Naive thymus-derived CD4-positive, alpha-beta T cell (primary cell): Measurements from ENCODE around the gene SLC8B1. TPM values are rescaled to one million over a fixed set of nuclear protein-coding genes. Genes with fewer than 3 reads are reported as not detected.

Experiments
- ATAC-seq: fragments of 150-1000 bp; cut with Tn5 transposase; 2 replicates; pipeline ENCODE4 v1.10.0; 2021; ENCODE audit warnings: mild to moderate bottlenecking, moderate library complexity
- CTCF ChIA-PET: fragments of 350-600 bp; sonication (Branson Sonifier 250); formaldehyde crosslinking; loops from one replicate; lab custom pipeline; 2021; ENCODE audit warnings: antibody characterized with exemption; lab: Charles Lee
- POLR2A ChIA-PET: fragments of 350-600 bp; sonication (Branson Sonifier 250); formaldehyde crosslinking; loops from one replicate; lab custom pipeline; 2021; ENCODE audit warnings: antibody characterized with exemption, inconsistent platforms; lab: Charles Lee
- DNase-seq, 9 donors: peaks; one replicate each; pipeline versions ENCODE4 v3.0.0 to v3.0.0-alpha.2; 2020 to 2022; ENCODE audit warnings: mixed read lengths in 1 of 9
- H3K27ac ChIP-seq: one replicate; pipeline ENCODE4 v1.7.0; 2013; ENCODE audit warnings: mild to moderate bottlenecking, low read depth, low read length, moderate library complexity
- H3K27me3 ChIP-seq, 2 donors: one replicate each; pipeline ENCODE4 v1.7.0; 2013; ENCODE audit warnings: low read length in 2 of 2, mild to moderate bottlenecking in 2 of 2, moderate library complexity in 2 of 2; ENCODE audit not compliant: control insufficient read depth in 2 of 2, insufficient read depth in 2 of 2
- H3K36me3 ChIP-seq, 3 experiments: 1 replicate in 2 of 3; 2 replicates in 1 of 3; pipeline ENCODE4 v1.7.0; 2013; ENCODE audit warnings: low read length in 3 of 3, mild to moderate bottlenecking in 3 of 3, moderate library complexity in 1 of 3; ENCODE audit not compliant: insufficient read depth in 3 of 3, control insufficient read depth in 2 of 3
- H3K4me1 ChIP-seq, 2 donors: one replicate each; pipeline ENCODE4 v1.7.0; 2013; ENCODE audit warnings: low read length in 2 of 2, mild to moderate bottlenecking in 2 of 2, moderate library complexity in 1 of 2; ENCODE audit not compliant: control insufficient read depth in 2 of 2, insufficient read depth in 2 of 2
- H3K4me3 ChIP-seq: 2 replicates; pipeline ENCODE4 v1.7.0; 2013; ENCODE audit warnings: mild to moderate bottlenecking, low read length
- H3K9me3 ChIP-seq, 3 experiments: 1 replicate in 2 of 3; 2 replicates in 1 of 3; pipeline ENCODE4 v1.7.0; 2013; ENCODE audit warnings: low read length in 3 of 3; ENCODE audit not compliant: control insufficient read depth in 2 of 3
- H3K27ac Mint-ChIP-seq, 9 donors: one replicate each; pipeline ENCODE4 v1.8.0; 2020 to 2022; ENCODE audit warnings: mixed read lengths in 9 of 9, mild to moderate bottlenecking in 8 of 9, moderate library complexity in 5 of 9, inconsistent platforms in 2 of 9
- H3K27me3 Mint-ChIP-seq, 5 donors: one replicate each; pipeline ENCODE4 v1.8.0; 2021 to 2022; ENCODE audit warnings: mixed read lengths in 5 of 5, mild to moderate bottlenecking in 1 of 5
- H3K36me3 Mint-ChIP-seq, 5 donors: one replicate each; pipeline ENCODE4 v1.8.0; 2020 to 2022; ENCODE audit warnings: mixed read lengths in 5 of 5, mild to moderate bottlenecking in 3 of 5, inconsistent platforms in 1 of 5
- H3K4me1 Mint-ChIP-seq, 7 donors: one replicate each; pipeline ENCODE4 v1.8.0; 2020 to 2022; ENCODE audit warnings: mixed read lengths in 7 of 7, mild to moderate bottlenecking in 3 of 7, inconsistent platforms in 1 of 7
- H3K4me3 Mint-ChIP-seq, 10 donors: one replicate each; pipeline ENCODE4 v1.8.0; 2020 to 2022; ENCODE audit warnings: mild to moderate bottlenecking in 10 of 10, mixed read lengths in 10 of 10, moderate library complexity in 6 of 10, inconsistent platforms in 2 of 10
- H3K9me3 Mint-ChIP-seq, 11 donors: one replicate each; pipeline ENCODE4 v1.8.0; 2020 to 2022; ENCODE audit warnings: mixed read lengths in 11 of 11, mild to moderate bottlenecking in 4 of 11, inconsistent platforms in 1 of 11, moderate library complexity in 1 of 11
- intact Hi-C, 2 donors: fragments of 100-400 bp; cut with micrococcal nuclease; formaldehyde crosslinking; loops; one replicate each; pipeline ENCODE4 v1.15.1; 2023
- polyA plus RNA-seq, 2 donors: library from polyadenylated mRNA; unstranded; fragments of 300-500 nt; fragmentation: Illumina TruSeq; gene quantifications; one replicate each; pipeline ENCODE4 v1.2.3, GENCODE V29; 2021
- total RNA-seq, 6 experiments: library from RNA in 5 of 6; stranded (reverse) in 5 of 6; gene quantifications; 1 replicate in 5 of 6; 2 replicates in 1 of 6; pipeline ENCODE4 v1.2.3 and lab custom pipeline; 2021 to 2026

The SLC8B1 gene
- total and polyA plus RNA-seq, 7 experiments from 2014 or later: 40.9 to 169 (median 140) TPM

DNA sequence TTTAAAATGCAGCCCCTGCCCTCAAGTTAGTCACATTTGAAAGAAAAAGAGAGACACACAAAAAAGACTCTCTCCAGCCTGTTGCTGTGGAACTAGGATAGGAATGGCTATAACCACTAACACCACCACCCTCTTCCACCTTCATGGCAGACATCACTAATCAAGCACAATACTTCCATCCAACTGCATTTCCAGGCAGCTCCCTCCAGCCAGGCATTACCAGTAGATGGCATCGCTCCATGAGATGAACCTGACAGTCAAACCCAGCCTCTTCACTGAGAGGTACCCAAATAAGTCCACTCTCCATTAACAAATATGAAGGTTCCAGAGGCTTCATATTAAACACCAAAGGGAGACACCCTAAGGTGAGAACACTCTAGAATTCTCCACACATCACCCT, 24.4 kb downstream of the SLC8B1 start:
- Histone ChIP-seq H3K27ac (no peak overlapping the region), H3K9me3 (no peaks in the 10 kb centered on the region), H3K4me1 (no peaks in the 10 kb centered on the region), H3K4me3 (no peak overlapping the region), H3K36me3 (peaks cover 0 to 89% (median 14%) of the 10 kb centered on the region in 3 experiments), H3K27me3 (no peaks in the 10 kb centered on the region)
- DNase-seq (no peak), ATAC-seq (no peak)
- no peaks in the 10 kb centered on the region for H3K27me3 Mint-ChIP-seq
- peak overlapping the region in 3 of 9 donors; percentile 36 to 59 (median 43) for H3K27ac Mint-ChIP-seq
- peaks cover 7 to 50% (median 27%) of the 10 kb centered on the region in 5 donors for H3K36me3 Mint-ChIP-seq
- intact Hi-C loops: loop anchor here (5.0 kb wide), 2 partner anchors 113 to 602 kb away; no protein-coding TSS in a partner anchor
- peaks cover 0 to 2% (median 0%) of the 10 kb centered on the region in 11 donors for H3K9me3 Mint-ChIP-seq
- ChIA-PET CTCF (interaction anchor here (1.6 kb wide), 1 partner anchor 115 kb away, joined by 4 read pairs; no protein-coding TSS in a partner anchor), POLR2A (interaction anchor here (0.9 kb wide), 1 partner anchor 22 kb away, joined by 3 read pairs; no protein-coding TSS in a partner anchor)
- peaks cover 0 to 4% (median 0%) of the 10 kb centered on the region in 7 donors for H3K4me1 Mint-ChIP-seq
- H3K4me3 Mint-ChIP-seq: no peak overlapping the region

DNA sequence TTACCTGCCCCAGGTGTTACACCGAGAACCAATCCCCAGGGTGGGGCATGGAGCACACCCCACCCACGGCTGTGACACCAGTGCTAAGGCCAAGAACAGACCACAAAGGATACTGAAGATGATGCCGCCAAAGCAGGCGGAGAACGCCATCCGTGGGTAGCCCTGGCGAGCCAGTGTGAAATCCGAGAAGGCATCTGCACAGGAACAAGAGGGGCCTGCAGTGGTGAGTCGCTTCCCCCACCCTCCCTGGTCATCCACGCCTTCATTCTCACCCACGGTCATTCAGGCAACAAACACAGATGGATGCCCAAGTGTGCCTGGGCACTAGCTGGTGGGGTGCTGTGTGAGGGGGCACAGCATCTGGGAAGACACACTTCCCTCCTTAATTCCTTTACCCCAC, 28.5 kb downstream of the SLC8B1 start:
- DNase-seq (no peak), ATAC-seq (no peak)
- H3K4me1 ChIP-seq: peaks cover 0 to 14% of the 10 kb centered on the region in 2 donors
- H3K4me3 ChIP-seq: no peak overlapping the region
- H3K9me3 ChIP-seq: no peaks in the 10 kb centered on the region
- peaks cover 0 to 76% (median 6%) of the 10 kb centered on the region in 3 experiments for H3K36me3 ChIP-seq
- no peaks in the 10 kb centered on the region for H3K27me3 Mint-ChIP-seq
- peak overlapping the region in 2 of 9 donors; percentile 56 to 65 for H3K27ac Mint-ChIP-seq
- CTCF ChIA-PET: no interaction called here
- H3K4me3 Mint-ChIP-seq: no peak overlapping the region
- peaks cover 10 to 24% (median 19%) of the 10 kb centered on the region in 7 donors for H3K4me1 Mint-ChIP-seq
- peaks cover 0 to 2% (median 0%) of the 10 kb centered on the region in 11 donors for H3K9me3 Mint-ChIP-seq
- no peaks in the 10 kb centered on the region for H3K27me3 ChIP-seq
- intact Hi-C loops: no loop called here
- POLR2A ChIA-PET: interaction anchor here (0.7 kb wide), 1 partner anchor 73 kb away, joined by 3 read pairs; no protein-coding TSS in a partner anchor
- no peak overlapping the region for H3K27ac ChIP-seq
- H3K36me3 Mint-ChIP-seq: peaks cover 11 to 46% (median 29%) of the 10 kb centered on the region in 5 donors

GRCh38 chr12:113305281-113305856, 29.5 kb downstream of the SLC8B1 start:
- Mint-ChIP-seq H3K4me3 (no peak overlapping the region), H3K27ac (peak overlapping the region in 1 of 9 donors; percentile 52), H3K4me1 (peaks cover 10 to 24% (median 18%) of the 10 kb centered on the region in 7 donors), H3K36me3 (peaks cover 11 to 39% (median 24%) of the 10 kb centered on the region in 5 donors), H3K9me3 (peaks cover 0 to 2% (median 0%) of the 10 kb centered on the region in 11 donors), H3K27me3 (no peaks in the 10 kb centered on the region)
- Histone ChIP-seq H3K36me3 (peaks cover 0 to 72% (median 6%) of the 10 kb centered on the region in 3 experiments), H3K4me3 (no peak overlapping the region), H3K4me1 (peaks cover 0 to 14% of the 10 kb centered on the region in 2 donors), H3K27me3 (no peaks in the 10 kb centered on the region), H3K9me3 (no peaks in the 10 kb centered on the region), H3K27ac (no peak overlapping the region)
- DNase-seq (no peak), ATAC-seq (no peak)
- intact Hi-C loops: no loop called here
- ChIA-PET CTCF (interaction anchor here (0.8 kb wide), 1 partner anchor 9 kb away, joined by 3 read pairs; no protein-coding TSS in a partner anchor), POLR2A (interaction anchor here (0.7 kb wide), 2 partner anchors 24 to 72 kb away, joined by 3 read pairs; no protein-coding TSS in a partner anchor)

GRCh38 chr12:113302886-113303640, 31.8 kb downstream of the SLC8B1 start:
- Histone ChIP-seq H3K4me1 (peaks cover 0 to 14% of the 10 kb centered on the region in 2 donors), H3K4me3 (no peak overlapping the region), H3K27ac (peak overlapping the region; percentile 49), H3K9me3 (no peaks in the 10 kb centered on the region), H3K27me3 (no peaks in the 10 kb centered on the region), H3K36me3 (peaks cover 0 to 73% (median 6%) of the 10 kb centered on the region in 3 experiments)
- no peaks in the 10 kb centered on the region for H3K27me3 Mint-ChIP-seq
- ChIA-PET CTCF (no interaction called here), POLR2A (interaction anchor here (0.6 kb wide), 2 partner anchors 44 to 1331 kb away, joined by 4 read pairs; no protein-coding TSS in a partner anchor)
- intact Hi-C loops: loop anchor here in 1 of 2 donors (2.0 to 5.0 kb wide), 2 partner anchors 71 to 106 kb away; no protein-coding TSS in a partner anchor
- peaks cover 12 to 24% (median 18%) of the 10 kb centered on the region in 7 donors for H3K4me1 Mint-ChIP-seq
- DNase-seq: peak in 4 of 9 donors; percentile 28 to 51 (median 33)
- H3K36me3 Mint-ChIP-seq: peaks cover 11 to 34% (median 20%) of the 10 kb centered on the region in 5 donors
- peaks cover 0 to 4% (median 0%) of the 10 kb centered on the region in 11 donors for H3K9me3 Mint-ChIP-seq
- H3K4me3 Mint-ChIP-seq: peak overlapping the region; percentile 14 to 63 (median 38)
- peak overlapping the region; percentile 26 to 89 (median 83) for H3K27ac Mint-ChIP-seq
- peak; percentile 60 for ATAC-seq

GRCh38 chr12:113302466-113302865, 32.4 kb downstream of the SLC8B1 start:
- no peak overlapping the region for H3K4me3 ChIP-seq
- ATAC-seq (no peak), DNase-seq (no peak)
- Mint-ChIP-seq H3K36me3 (peaks cover 11 to 29% (median 17%) of the 10 kb centered on the region in 5 donors), H3K27ac (peak overlapping the region; percentile 41 to 89 (median 83)), H3K4me1 (peaks cover 12 to 24% (median 18%) of the 10 kb centered on the region in 7 donors), H3K4me3 (peak overlapping the region in 7 of 10 donors; percentile 14 to 63 (median 38)), H3K27me3 (no peaks in the 10 kb centered on the region), H3K9me3 (peaks cover 0 to 4% (median 0%) of the 10 kb centered on the region in 11 donors)
- peaks cover 0 to 73% (median 3%) of the 10 kb centered on the region in 3 experiments for H3K36me3 ChIP-seq
- intact Hi-C loops: loop anchor here in 1 of 2 donors (2.0 to 5.0 kb wide), 2 partner anchors 70 to 106 kb away; no protein-coding TSS in a partner anchor
- ChIA-PET POLR2A (interaction anchor here (0.6 kb wide), 1 partner anchor 1330 kb away, joined by 4 read pairs; no protein-coding TSS in a partner anchor), CTCF (no interaction called here)
- H3K4me1 ChIP-seq: peaks cover 0 to 14% of the 10 kb centered on the region in 2 donors
- H3K9me3 ChIP-seq: no peaks in the 10 kb centered on the region
- H3K27ac ChIP-seq: peak overlapping the region; percentile 49
- H3K27me3 ChIP-seq: no peaks in the 10 kb centered on the region

DNA sequence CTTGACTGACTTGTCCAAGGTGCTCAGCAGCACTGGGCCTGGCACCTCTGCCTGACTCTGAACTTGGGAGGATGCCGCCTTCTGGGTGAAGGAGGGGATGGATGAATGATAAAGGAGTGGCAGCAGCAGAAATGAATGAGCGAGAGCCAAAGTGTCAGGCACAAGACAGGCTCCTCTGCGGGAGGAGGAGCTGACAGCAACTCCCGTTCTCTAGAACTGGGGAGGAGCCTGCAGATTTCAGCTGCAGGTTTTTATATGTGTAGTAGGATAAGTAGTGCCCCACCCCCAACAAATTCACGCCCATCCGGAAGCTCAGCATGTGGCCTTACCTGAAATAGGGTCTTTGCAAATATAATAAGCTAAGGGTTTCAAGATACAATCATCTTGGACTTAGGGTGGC, 33.1 kb downstream of the SLC8B1 start:
- Mint-ChIP-seq H3K27ac (peak overlapping the region in 8 of 9 donors; percentile 50 to 89 (median 82)), H3K36me3 (peaks cover 11 to 28% (median 16%) of the 10 kb centered on the region in 5 donors), H3K4me3 (no peak overlapping the region), H3K9me3 (peaks cover 0 to 4% (median 0%) of the 10 kb centered on the region in 11 donors), H3K4me1 (peaks cover 12 to 24% (median 18%) of the 10 kb centered on the region in 7 donors), H3K27me3 (no peaks in the 10 kb centered on the region)
- H3K36me3 ChIP-seq: peaks cover 0 to 75% (median 0%) of the 10 kb centered on the region in 3 experiments
- ATAC-seq (no peak), DNase-seq (no peak)
- no peak overlapping the region for H3K27ac ChIP-seq
- H3K9me3 ChIP-seq: no peaks in the 10 kb centered on the region
- peaks cover 0 to 14% of the 10 kb centered on the region in 2 donors for H3K4me1 ChIP-seq
- no peak overlapping the region for H3K4me3 ChIP-seq
- intact Hi-C loops: loop anchor here in 1 of 2 donors (2.0 to 5.0 kb wide), 2 partner anchors 70 to 105 kb away; no protein-coding TSS in a partner anchor
- no peaks in the 10 kb centered on the region for H3K27me3 ChIP-seq
- CTCF ChIA-PET: no interaction called here
- POLR2A ChIA-PET: no interaction called here
